ENCODE measurements around the gene TBCEL. TPM values are rescaled to one million over a fixed set of nuclear protein-coding genes. Genes with fewer than 3 reads are reported as not detected.

The TBCEL gene
- polyA plus RNA-seq, 3 donors = 3.2 to 16.9 (median 5.2) TPM

DNA sequence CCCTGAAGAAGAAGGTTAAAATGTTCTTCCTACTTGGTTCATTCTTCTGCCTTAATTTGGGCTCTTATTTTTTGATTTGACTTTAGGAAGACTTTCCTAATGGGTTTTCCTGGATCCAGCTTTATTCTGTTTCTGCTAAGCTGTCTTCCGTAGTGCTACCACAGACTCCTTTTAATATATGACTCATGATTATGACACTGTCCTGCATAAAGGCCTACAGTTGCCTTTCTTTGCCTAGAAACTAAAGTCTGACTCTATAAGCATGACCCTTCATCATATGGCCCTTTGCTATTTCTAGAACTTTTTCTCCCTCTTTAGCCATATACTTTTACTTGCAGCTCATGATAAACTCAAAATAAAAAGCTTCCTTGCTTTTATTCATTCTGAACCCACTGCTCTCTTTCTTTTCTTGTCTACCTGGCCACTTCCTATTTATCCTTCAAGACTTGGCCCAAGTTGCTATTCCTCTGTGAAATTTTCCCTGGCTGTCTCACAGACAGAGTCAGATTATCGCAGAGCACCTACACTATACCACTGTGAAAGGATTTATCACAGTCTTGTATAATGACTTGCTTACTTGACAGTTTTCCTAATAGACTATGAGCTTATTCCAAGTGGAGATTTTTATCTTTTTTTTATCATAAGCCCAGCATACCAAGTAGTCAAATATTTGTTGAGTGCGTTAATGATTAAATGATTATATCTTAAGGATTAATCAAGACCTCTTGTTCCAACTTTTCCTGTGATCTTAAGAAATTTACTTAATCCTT is 24.7 kb downstream of the TBCEL start:
- WGBS, 3 donors = 58 to 96% (median 92%) methylated on average over 3 of the region's 3 CpGs
- H3K27ac ChIP-seq (ENCODE audit: low read depth, low read length) = no peak overlapping the region

DNA sequence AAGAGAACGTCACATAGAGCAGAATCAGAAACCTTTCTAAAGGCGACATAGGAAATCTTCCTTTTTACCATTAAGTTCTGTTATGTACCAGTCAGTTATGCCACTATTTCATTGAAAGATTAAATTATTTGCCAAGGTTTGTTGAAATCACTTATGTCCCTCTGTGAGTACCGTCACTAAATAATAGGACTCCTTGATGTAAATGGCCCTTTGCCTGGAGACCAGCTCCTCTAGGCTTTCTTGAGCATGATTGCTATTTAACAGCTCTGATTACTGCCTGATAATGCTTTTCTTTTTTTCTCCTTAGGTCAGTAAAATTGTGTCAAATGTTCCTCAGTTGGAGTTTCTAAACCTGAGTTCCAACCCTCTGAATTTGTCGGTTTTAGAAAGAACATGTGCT is 29.3 kb downstream of the TBCEL start:
- WGBS, 3 donors = 92 to 97% (median 94%) methylated on average over 4 of the region's 4 CpGs
- no peak overlapping the region for H3K27ac ChIP-seq (ENCODE audit: low read depth, low read length)

DNA sequence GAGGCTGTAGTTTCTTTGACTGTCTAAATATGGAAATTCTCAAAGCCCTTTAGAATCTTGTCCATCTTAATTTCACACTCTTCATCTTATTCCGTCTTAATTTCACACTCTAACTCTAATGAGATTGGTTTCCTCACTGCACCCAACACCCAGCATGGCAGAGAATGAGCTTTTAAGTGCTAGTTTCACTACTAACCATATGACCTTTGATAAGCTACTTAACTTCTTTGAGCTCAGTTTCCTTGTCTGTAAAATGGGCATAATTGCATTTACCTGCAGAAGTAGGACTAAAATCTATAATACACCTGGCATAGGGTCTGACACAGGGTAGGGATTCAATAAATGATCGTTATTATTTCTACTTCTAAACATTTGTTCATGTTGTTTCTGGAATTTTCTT is 30.4 kb downstream of the TBCEL start:
- 95 to 99% (median 96%) methylated on average over 2 of the region's 2 CpGs for WGBS, 3 donors

DNA sequence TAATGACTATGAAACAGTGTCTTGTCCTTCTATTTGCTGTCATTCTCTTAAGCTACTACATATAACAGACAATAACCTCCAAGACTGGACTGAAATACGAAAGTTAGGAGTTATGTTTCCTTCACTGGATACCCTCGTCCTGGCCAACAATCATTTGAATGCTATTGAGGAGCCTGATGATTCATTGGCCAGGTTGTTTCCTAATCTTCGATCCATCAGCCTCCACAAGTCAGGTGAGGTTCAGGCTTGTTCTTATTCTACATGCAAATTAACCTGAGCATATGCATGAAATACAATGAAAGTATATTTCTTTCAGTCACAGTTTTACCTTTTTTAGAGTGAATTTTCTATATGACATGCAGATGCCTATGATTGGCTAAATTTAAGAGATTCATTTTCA is 31.2 kb downstream of the TBCEL start:
- 94 to 98% (median 95%) methylated on average over 3 of the region's 3 CpGs for WGBS, 3 donors
- H3K27ac ChIP-seq (ENCODE audit: low read depth, low read length) = no peak overlapping the region

More for the DNA sequence above, 30.4 kb downstream of the TBCEL start:
- H3K27ac ChIP-seq (ENCODE audit: low read depth, low read length) = no peak overlapping the region

DNA sequence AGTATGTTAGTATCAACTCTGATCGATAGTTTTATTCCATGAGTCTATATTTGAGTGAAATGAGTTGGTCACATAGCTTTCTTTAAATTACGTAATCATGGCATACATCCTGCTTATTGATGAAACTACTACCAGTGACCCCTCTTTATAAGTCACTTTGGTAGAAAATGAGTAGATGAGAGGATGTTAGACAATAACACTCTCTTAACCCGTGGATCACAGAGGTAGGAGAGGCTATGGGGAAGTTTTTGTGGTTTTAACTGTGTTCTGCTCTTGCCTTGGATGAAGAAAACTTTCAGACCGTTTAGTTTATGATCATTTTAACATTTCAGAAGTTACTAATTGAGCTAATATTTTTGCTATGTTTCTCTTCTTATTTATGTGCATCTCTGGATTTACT is 34.0 kb downstream of the TBCEL start:
- 74 to 90% (median 78%) methylated on average over 4 of the region's 4 CpGs for WGBS, 3 donors
- H3K27ac ChIP-seq (ENCODE audit: low read depth, low read length) = no peak overlapping the region

DNA sequence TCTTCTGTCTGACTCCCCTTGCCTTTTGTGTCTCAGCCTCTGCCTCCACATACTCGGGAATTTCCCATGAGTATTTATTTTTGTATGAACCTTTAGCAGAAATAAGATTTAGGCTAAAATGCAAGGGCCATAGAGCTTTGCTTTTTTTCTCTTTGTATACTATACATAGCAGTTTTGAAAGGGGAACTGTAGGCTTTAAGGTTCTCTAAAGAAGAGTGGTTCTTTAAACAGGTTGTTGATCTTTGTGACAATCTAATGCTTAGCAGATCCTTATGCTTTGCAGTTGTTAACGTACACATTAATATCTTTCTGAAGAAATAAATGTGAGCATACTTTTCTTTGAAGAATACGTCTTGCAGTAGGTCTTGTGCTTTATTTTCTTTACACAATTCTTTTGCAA is 35.0 kb downstream of the TBCEL start:
- no peak overlapping the region for H3K27ac ChIP-seq (ENCODE audit: low read depth, low read length)
- WGBS, 3 donors = 85 to 90% (median 88%) methylated on average over 3 of the region's 3 CpGs

DNA sequence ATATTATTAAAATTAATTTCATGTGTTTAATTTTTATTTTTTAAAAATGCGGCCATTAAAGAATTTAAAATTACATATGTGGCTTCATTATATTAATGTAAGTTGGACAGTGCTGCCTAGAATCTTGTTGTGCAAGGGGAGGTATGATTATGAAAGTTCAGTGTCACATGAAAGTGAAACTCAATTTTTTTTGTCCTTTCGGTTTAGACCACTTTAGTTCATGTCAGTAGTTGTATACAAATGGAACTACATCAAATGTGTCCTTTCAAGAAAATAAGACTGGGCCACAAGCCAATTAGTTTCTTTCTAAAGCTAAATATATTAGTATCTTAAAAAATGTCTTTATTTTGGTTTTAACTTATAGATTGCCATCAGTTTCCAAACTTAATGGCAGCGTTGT is 35.7 kb downstream of the TBCEL start:
- H3K27ac ChIP-seq (ENCODE audit: low read depth, low read length) = no peak overlapping the region
- 77 to 94% (median 83%) methylated on average over 3 of the region's 3 CpGs for WGBS, 3 donors

DNA sequence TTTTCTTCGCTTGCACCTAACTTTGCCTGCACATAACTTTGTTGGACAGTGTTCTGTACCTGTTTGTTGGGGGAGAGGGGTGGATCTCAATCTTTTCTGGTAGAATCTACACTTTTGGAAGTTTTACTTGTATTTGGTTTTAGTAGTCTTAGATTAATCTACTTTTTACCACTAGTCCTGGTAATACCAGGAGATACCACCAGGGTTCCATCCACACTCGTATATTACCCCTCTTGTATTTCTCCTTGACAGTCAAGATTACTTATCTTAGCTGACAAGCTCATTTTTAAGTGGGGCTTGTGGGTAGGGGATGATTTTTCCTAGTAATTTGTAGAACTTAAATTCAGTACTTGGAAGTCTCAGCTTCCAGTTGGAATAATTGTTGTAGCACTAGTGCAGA is 39.8 kb downstream of the TBCEL start:
- 92 to 95% (median 93%) methylated on average over 2 of the region's 2 CpGs for WGBS, 3 donors

DNA sequence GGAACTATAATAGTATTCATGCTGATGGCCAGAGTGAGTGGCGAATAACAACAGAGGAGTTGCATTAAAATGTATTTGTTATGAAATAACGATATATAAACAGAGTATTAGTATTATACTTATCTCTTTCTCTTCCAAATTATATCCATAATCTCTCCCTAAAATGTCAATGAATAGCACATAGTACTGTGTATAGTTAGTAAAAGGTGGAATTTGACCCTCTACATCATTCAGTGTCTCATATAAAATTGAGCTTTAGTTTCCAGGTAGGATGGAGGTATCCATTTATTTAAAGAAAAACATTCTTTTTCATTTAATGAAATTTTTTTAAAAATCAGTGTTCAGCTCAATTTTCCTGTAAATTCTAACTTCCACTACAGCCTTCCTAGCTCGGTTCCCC is 42.7 kb downstream of the TBCEL start:
- WGBS, 3 donors = 95 to 97% (median 97%) methylated on average over 3 of the region's 3 CpGs
- no peak overlapping the region for H3K27ac ChIP-seq (ENCODE audit: low read depth, low read length)

More for the DNA sequence above, 39.8 kb downstream of the TBCEL start:
- H3K27ac ChIP-seq (ENCODE audit: low read depth, low read length) = no peak overlapping the region

DNA sequence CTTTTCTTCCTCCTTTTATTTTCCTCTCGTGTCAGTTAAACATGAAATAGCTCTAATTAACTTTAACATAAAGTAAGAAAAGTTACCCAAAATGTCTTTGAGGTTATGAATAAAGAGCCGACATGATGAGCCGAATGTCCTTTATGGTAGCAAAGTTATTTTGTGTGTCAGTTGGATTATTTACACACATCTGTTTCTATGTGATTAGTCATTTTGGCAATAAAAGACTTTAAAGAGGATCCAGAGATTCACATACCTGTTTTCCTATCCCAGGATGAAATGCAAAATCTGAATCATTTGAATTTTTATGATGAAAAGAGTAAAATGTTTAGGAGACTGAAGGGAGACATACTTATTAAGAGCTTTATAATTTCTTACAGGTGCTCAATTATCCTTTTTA is 43.1 kb downstream of the TBCEL start:
- no peak overlapping the region for H3K27ac ChIP-seq (ENCODE audit: low read depth, low read length)
- WGBS, 3 donors = 91 to 94% (median 93%) methylated on average over 3 of the region's 3 CpGs

DNA sequence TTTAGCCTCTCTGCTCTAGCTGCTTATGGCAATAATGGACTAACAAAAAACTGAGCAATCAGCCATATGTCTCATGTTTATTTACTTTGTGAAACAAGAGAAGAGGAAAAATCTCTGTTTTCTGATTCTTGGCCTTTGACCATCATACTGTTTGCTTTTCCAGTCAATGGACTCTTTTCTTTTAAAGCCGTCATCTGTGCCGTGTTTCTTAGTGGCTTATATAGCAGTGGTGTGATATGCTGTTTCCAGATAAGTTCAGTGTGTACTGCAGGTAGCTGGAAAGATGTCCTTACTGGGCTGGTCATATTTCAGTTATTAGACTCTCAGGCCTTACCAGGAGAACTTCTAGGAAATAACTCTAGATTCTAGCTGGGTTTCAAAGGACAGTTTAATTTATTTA is 43.6 kb downstream of the TBCEL start:
- 18 to 93% (median 83%) methylated on average over 2 of the region's 2 CpGs for WGBS, 3 donors
- no peak overlapping the region for H3K27ac ChIP-seq (ENCODE audit: low read depth, low read length)

DNA sequence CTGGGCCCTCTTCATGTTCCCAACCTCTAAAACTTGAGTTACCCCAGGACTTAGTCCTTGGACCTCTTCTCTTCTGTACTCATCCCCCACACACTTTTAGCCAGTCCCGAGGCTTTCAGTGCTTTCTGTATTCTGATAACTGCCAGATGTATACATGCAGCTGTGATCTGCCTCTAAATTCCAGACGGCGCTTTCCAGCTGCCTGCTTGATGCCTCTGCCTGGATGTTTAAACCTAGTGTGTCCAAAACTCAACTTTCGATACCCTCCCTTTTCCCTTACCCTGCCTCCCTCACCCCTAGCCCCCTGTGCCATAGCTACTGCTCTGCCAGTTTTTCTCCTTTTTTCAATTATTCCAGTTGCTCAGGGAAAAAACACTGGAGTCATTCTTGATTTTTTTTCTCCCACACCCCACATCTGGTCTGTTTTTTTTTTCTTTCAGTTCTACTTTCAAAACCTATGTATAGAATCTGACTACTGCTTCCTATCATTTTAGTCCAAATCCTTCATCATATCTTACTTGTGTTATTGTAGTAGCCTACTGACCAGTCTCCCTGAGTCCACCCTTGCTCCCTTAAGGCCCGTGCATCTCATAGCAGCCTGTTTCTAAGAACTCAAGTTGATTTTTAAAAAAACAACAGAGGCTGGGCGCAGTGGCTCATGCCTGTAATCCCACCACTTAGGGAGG is 44.2 kb downstream of the TBCEL start:
- no peak overlapping the region for H3K27ac ChIP-seq (ENCODE audit: low read depth, low read length)
- 84 to 87% (median 87%) methylated on average over 6 of the region's 6 CpGs for WGBS, 3 donors

DNA sequence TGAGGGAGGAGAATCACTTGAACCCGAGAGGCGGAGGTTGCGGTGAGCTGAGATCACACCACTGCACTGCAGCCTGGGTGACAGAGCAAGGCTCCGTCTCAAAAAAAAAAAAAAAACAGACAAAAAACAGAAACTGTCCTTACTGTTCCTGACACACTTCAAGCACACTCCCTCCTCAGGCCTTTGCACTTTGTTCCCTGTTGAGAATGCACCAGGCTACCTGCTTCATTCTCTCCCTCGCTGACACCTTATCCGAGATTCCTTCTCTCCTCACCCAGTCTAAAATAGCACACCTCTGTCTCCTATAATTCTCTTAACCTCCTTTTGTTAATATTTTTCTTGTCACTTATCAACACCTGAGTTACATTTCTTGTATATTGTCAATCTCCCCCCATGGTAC is 44.9 kb downstream of the TBCEL start:
- no peak overlapping the region for H3K27ac ChIP-seq (ENCODE audit: low read depth, low read length)
- 89 to 98% (median 95%) methylated on average over 5 to 6 of the region's 6 CpGs for WGBS, 3 donors

DNA sequence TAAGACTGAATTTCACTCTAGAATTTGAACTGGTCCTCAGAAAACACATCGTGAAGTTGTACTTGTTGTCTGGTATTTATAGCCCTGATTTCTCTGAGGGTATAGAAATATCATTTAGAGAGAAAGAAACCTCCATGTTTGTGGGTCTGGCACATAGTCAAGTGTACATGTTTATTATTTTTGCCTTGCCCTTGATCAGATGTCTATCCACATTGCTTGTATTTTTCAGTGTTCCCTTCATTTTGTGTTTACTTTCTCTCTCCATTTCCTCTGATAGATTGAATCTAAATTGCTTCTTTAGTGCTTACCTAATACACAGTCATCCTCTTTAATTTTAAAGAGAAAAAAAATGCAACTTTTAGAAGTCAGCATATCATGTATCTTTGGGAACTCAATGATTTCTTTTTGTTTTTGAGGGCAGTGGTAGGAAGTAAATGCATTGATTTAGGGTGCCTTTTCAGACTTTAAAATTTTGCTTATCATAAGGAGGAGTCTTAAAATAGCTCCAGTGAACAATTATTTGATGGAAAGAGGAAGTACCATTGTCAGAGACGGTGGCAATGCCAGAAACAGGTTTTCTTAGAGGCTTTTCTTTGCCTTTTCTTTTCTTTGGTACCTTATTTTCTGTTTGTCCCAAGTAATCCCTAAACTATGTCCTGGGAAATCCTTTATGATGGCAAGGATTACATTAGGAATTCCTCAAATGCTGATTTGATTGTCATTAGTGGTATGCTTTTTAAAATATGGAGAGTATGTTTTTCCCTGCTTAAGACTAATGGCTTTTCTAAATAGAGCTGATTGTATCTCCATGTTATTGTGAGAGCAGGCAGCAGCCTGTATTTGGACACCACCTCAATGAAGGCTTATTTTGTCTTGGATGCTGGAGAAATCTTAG is 47.3 kb downstream of the TBCEL start:
- 60 to 81% (median 64%) methylated on average over 2 of the region's 2 CpGs for WGBS, 3 donors
- no peak overlapping the region for H3K27ac ChIP-seq (ENCODE audit: low read depth, low read length)

DNA sequence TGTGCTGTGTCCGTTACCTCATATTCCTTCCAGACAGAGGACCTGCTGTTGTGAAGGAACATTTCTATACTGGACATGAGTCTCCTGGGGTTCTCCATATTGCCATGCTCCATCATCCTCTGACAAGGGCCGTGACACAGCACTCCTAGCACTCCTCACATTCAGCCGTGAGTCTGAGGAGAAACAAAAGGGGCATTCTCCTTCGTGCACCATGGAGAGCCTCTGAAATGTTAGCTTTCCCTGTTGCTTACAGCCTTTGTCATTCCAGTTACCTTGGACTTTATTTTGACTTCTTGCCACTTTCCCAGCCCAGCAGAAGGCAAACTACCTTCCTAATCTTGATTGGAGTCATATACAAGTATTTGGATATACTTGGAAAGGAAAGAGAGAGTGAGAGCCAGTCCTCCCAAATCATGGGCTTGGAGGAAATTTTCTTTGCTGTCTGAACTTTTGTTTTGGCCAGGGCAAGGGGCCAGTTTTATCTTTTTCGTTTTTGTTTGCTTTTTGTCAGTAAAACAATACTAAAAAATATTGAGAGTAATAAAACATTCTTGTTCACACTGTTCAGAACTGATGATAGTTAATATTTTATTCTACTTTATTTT is 48.0 kb downstream of the TBCEL start:
- no peak overlapping the region for H3K27ac ChIP-seq (ENCODE audit: low read depth, low read length)
- WGBS, 3 donors = 48 to 63% (median 59%) methylated on average over 5 of the region's 5 CpGs

DNA sequence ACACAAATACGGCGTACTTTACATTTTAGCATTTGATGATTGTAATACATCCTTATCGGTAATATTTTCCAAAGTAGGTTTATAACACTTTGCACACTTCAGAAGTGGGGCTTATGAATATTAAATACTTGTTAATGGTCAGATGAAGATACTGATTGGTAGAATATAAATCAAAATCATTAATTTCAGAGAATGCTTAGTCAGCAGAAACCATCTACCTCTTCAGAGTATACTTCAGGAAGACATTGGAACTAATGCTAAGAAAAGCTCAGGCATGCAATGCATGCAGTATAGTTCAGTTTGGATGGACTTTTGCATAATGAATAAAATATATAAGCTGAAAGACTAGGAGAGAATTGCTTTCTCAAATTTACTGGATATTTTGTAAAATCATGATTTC is 57.4 kb downstream of the TBCEL start:
- WGBS, 3 donors = 94 to 99% (median 97%) methylated on average over 3 of the region's 3 CpGs

DNA sequence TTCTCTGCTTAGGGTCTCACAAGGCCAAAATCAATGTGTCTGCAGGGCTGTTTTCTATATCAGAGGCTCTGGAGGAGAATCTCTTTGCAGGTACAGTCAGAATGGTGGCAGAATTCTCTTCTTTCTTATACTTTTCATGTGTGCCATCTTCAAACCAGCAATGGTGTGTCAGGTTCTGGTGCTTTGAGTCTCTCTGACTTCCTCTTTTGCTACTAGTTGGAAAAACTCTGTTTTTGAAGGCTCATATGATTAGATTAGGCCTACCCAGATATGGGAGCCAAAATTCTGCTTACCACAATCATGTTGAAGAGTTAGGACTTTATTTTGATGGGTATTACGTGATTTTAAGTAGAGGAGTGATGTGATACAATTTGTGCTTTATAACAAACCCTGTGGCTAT is 58.3 kb downstream of the TBCEL start:
- H3K27ac ChIP-seq (ENCODE audit: low read depth, low read length) = no peak overlapping the region
- 93 to 98% (median 95%) methylated on average over 1 of the region's 1 CpG for WGBS, 3 donors

More for the DNA sequence above, 57.4 kb downstream of the TBCEL start:
- no peak overlapping the region for H3K27ac ChIP-seq (ENCODE audit: low read depth, low read length)

DNA sequence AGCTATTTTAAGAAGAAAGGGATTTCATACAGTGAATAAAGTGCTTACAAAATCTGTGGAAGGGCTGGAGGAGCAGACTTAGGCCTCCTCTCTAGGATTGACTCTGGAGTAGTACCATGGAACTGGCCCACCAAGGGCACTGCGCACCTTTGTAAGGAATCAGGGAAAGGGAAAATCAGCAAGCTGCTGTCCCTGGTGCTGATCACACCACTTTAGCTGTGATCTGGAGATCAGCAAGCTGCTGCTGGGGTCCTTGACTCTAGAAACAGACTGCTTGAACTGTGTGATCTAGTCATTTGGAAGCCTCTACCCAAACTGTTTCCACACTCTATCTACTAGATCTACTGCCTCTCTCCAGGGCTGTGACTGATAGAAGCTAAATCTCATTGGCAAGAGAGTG is 58.8 kb downstream of the TBCEL start:
- WGBS, 3 donors = 98 to 100% (median 100%) methylated on average over 1 of the region's 1 CpG

DNA sequence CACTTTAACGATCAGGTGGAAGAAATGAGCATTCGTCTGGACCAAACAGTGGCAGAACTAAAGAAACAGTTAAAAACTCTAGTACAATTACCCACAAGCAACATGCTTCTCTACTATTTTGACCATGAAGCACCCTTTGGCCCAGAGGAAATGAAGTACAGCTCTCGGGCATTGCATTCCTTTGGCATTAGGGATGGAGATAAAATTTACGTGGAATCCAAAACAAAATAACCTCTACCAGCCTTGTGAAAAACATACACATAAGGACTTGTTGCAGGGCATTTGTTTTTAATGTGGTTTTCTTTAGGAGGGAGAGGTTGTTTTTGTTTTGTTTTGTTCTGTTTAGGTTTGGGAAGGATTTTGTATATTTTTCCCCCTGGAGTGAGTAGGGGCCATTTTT is 63.0 kb downstream of the TBCEL start:
- no peak overlapping the region for H3K27ac ChIP-seq (ENCODE audit: low read depth, low read length)
- WGBS, 3 donors = 77 to 93% (median 87%) methylated on average over 4 of the region's 4 CpGs

More for the DNA sequence above, 58.8 kb downstream of the TBCEL start:
- no peak overlapping the region for H3K27ac ChIP-seq (ENCODE audit: low read depth, low read length)

Measured in adipose tissue (tissue), 3 donors.